Measurements from ENCODE around the gene TFDP1.

TFDP1 gene

GRCh38 chr13:113649212-113649611, 64.7 kb downstream of the TFDP1 start:
- no peak for TF ChIP-seq MYC (IDR thresholded peaks at IDR 0.05; ENCODE audit: low read depth, low read length)
- no peak for TF ChIP-seq MAX (IDR thresholded peaks at IDR 0.05; ENCODE audit: low read depth, low read length)
- no peak for TF ChIP-seq POLR2A (IDR thresholded peaks at IDR 0.05; ENCODE audit: extremely low read depth, insufficient read length)
- no peak for TF ChIP-seq CTCF (IDR thresholded peaks at IDR 0.05; ENCODE audit: low read depth, low read length)
- H3K4me3 ChIP-seq (ENCODE audit: low read depth, low read length): no peak overlapping the region
- DNase-seq (ENCODE audit: low read depth): no peak

- DNase-seq (ENCODE audit: low read depth): no peak
- H3K4me3 ChIP-seq (ENCODE audit: low read depth, low read length): no peak overlapping the region
- no peak for TF ChIP-seq CTCF (IDR thresholded peaks at IDR 0.05; ENCODE audit: low read depth, low read length)
- TF ChIP-seq POLR2A (IDR thresholded peaks at IDR 0.05; ENCODE audit: extremely low read depth, insufficient read length): no peak
- no peak for TF ChIP-seq MAX (IDR thresholded peaks at IDR 0.05; ENCODE audit: low read depth, low read length)
- no peak for TF ChIP-seq MYC (IDR thresholded peaks at IDR 0.05; ENCODE audit: low read depth, low read length)
Measured at GRCh38 chr13:113650275-113650674, 65.7 kb downstream of the TFDP1 start.

- H3K4me3 ChIP-seq (ENCODE audit: low read depth, low read length): no peak overlapping the region
- TF ChIP-seq MYC (IDR thresholded peaks at IDR 0.05; ENCODE audit: low read depth, low read length): no peak
- TF ChIP-seq MAX (IDR thresholded peaks at IDR 0.05; ENCODE audit: low read depth, low read length): no peak
- no peak for TF ChIP-seq POLR2A (IDR thresholded peaks at IDR 0.05; ENCODE audit: extremely low read depth, insufficient read length)
- TF ChIP-seq CTCF (IDR thresholded peaks at IDR 0.05; ENCODE audit: low read depth, low read length): no peak
- no peak for DNase-seq (ENCODE audit: low read depth)
Measured at GRCh38 chr13:113650731-113651148, 66.2 kb downstream of the TFDP1 start.

- TF ChIP-seq MAX (IDR thresholded peaks at IDR 0.05; ENCODE audit: low read depth, low read length): no peak
- no peak for TF ChIP-seq POLR2A (IDR thresholded peaks at IDR 0.05; ENCODE audit: extremely low read depth, insufficient read length)
- DNase-seq (ENCODE audit: low read depth): no peak
Measured at GRCh38 chr13:113651511-113652403, 67.2 kb downstream of the TFDP1 start.

GRCh38 chr13:113652404-113653263, 68.1 kb downstream of the TFDP1 start:
- no peak for DNase-seq (ENCODE audit: low read depth)
- no peak for TF ChIP-seq CTCF (IDR thresholded peaks at IDR 0.05; ENCODE audit: low read depth, low read length)
- TF ChIP-seq POLR2A (IDR thresholded peaks at IDR 0.05; ENCODE audit: extremely low read depth, insufficient read length): no peak
- H3K4me3 ChIP-seq (ENCODE audit: low read depth, low read length): no peak overlapping the region

More at GRCh38 chr13:113651511-113652403, 67.2 kb downstream of the TFDP1 start:
- H3K4me3 ChIP-seq (ENCODE audit: low read depth, low read length): no peak overlapping the region

All from NB4 (cell line).